Nephron progenitor cell (in vitro differentiated cells): ENCODE results near the gene QSER1.
"Not testable (repeated sequence)": the region's sequence is repeated elsewhere in the genome, so short reads cannot be mapped to it uniquely, and the experiment has no call there.

Source experiments
- DNase-seq: peaks from one replicate; pipeline ENCODE4 v3.0.0; 2021
- H3K27ac Mint-ChIP-seq: 2 replicates; pipeline ENCODE4 v1.8.0; 2021; ENCODE audit warnings: mild to moderate bottlenecking, moderate library complexity, mixed read lengths
- H3K27me3 Mint-ChIP-seq: 2 replicates; pipeline ENCODE4 v1.8.0; 2021; ENCODE audit warnings: mild to moderate bottlenecking, low read depth, mixed read lengths; ENCODE audit not compliant: poor library complexity
- H3K36me3 Mint-ChIP-seq: 2 replicates; pipeline ENCODE4 v1.8.0; 2021; ENCODE audit warnings: low read depth, mixed read lengths
- H3K4me1 Mint-ChIP-seq: 2 replicates; pipeline ENCODE4 v1.8.0; 2021; ENCODE audit warnings: mixed read lengths
- H3K4me3 Mint-ChIP-seq: 2 replicates; pipeline ENCODE4 v1.8.0; 2021; ENCODE audit warnings: mild to moderate bottlenecking, moderate library complexity, mixed read lengths
- H3K9me3 Mint-ChIP-seq: 2 replicates; pipeline ENCODE4 v1.8.0; 2021; ENCODE audit warnings: mild to moderate bottlenecking, moderate library complexity, mixed read lengths
- CTCF ChIP-seq: fragments of 200-600 bp; sonication (generic); IDR thresholded peaks from 2 replicates; pipeline ENCODE4 v1.5.0; 2021; ENCODE audit warnings: antibody characterized with exemption

The QSER1 gene

GRCh38 chr11:32886180-32886579, 6.4 kb upstream of the QSER1 start:
- Mint-ChIP-seq H3K4me3 (no peak overlapping the region), H3K4me1 (peaks cover 24% of the 10 kb centered on the region), H3K36me3 (peaks cover 21% of the 10 kb centered on the region), H3K27me3 (peaks cover 4% of the 10 kb centered on the region), H3K9me3 (peaks cover 46% of the 10 kb centered on the region), H3K27ac (no peak overlapping the region)
- no peak for DNase-seq
- no peak for TF ChIP-seq CTCF

GRCh38 chr11:32887707-32888383, 4.8 kb upstream of the QSER1 start:
- H3K4me3 Mint-ChIP-seq: not testable (repeated sequence)
- peak overlapping the region; percentile 42 for H3K27ac Mint-ChIP-seq

GRCh38 chr11:32888384-32888710, 4.3 kb upstream of the QSER1 start:
- H3K27ac Mint-ChIP-seq, H3K4me3 Mint-ChIP-seq, H3K27me3 Mint-ChIP-seq, DNase-seq: not testable (repeated sequence)
- Mint-ChIP-seq H3K36me3 (peaks cover 21% of the 10 kb centered on the region), H3K4me1 (peaks cover 34% of the 10 kb centered on the region), H3K9me3 (peaks cover 42% of the 10 kb centered on the region)

More at GRCh38 chr11:32887707-32888383, 4.8 kb upstream of the QSER1 start:
- peaks cover 34% of the 10 kb centered on the region for H3K4me1 Mint-ChIP-seq
- peaks cover 21% of the 10 kb centered on the region for H3K36me3 Mint-ChIP-seq
- not testable (repeated sequence) for H3K27me3 Mint-ChIP-seq, DNase-seq
- peaks cover 46% of the 10 kb centered on the region for H3K9me3 Mint-ChIP-seq

- peaks cover 42% of the 10 kb centered on the region for H3K9me3 Mint-ChIP-seq
- TF ChIP-seq CTCF: no peak
- H3K4me3 Mint-ChIP-seq: no peak overlapping the region
- H3K27ac Mint-ChIP-seq: no peak overlapping the region
- no peaks in the 10 kb centered on the region for H3K27me3 Mint-ChIP-seq
- peaks cover 34% of the 10 kb centered on the region for H3K4me1 Mint-ChIP-seq
- H3K36me3 Mint-ChIP-seq: peaks cover 21% of the 10 kb centered on the region
- no peak for DNase-seq
Measured at GRCh38 chr11:32888805-32889204, 3.8 kb upstream of the QSER1 start.

- Mint-ChIP-seq H3K27me3 (no peaks in the 10 kb centered on the region), H3K27ac (peak overlapping the region; percentile 98), H3K4me1 (peaks cover 40% of the 10 kb centered on the region), H3K4me3 (peak overlapping the region; percentile 92), H3K9me3 (peaks cover 30% of the 10 kb centered on the region), H3K36me3 (peaks cover 26% of the 10 kb centered on the region)
- TF ChIP-seq CTCF: no peak
- DNase-seq: no peak
Measured at GRCh38 chr11:32890843-32891656, 1.6 kb upstream of the QSER1 start.

GRCh38 chr11:32891657-32892354, 805 bp upstream of the QSER1 start:
- Mint-ChIP-seq H3K27ac (peak overlapping the region; percentile 98), H3K27me3 (no peaks in the 10 kb centered on the region), H3K4me1 (peaks cover 43% of the 10 kb centered on the region), H3K9me3 (peaks cover 29% of the 10 kb centered on the region), H3K4me3 (peak overlapping the region; percentile 92), H3K36me3 (peaks cover 28% of the 10 kb centered on the region)
- no peak for DNase-seq
- TF ChIP-seq CTCF: no peak
